Measurements from ENCODE around the gene AGBL4. TPM values are rescaled to one million over a fixed set of nuclear protein-coding genes. Genes with fewer than 3 reads are reported as not detected.

Gene AGBL4
- polyA plus RNA-seq, 1 donor (not counting 4 experiments of a cell fraction or from before 2014, with no cell fraction given): not detected

GRCh38 chr1:48560116-48560515, 1463.6 kb downstream of the AGBL4 start:
- no peak overlapping the region for H3K4me2 ChIP-seq (ENCODE audit: control insufficient read depth, extremely low read depth, insufficient read depth, low read depth, low read length)
- H3K27me3 ChIP-seq (ENCODE audit: control insufficient read depth, extremely low read depth, insufficient read depth, low read length): no peaks in the 10 kb centered on the region
- TF ChIP-seq EZH2 (IDR thresholded peaks at IDR 0.05; ENCODE audit: low read length) (no peak), CTCF (optimal IDR thresholded peaks at IDR 0.05 in 1 of 3, IDR thresholded peaks at IDR 0.05 in 1 of 3, conservative IDR thresholded peaks at IDR 0.05 in 1 of 3; ENCODE audit: extremely low read depth in 1 of 3, insufficient read depth in 2 of 3, low read length in 3 of 3) (no peak)
- H3K9me3 ChIP-seq (ENCODE audit: control insufficient read depth, low read depth, low read length): no peaks in the 10 kb centered on the region
- H3K36me3 ChIP-seq (ENCODE audit: control insufficient read depth in 2 of 2, extremely low read depth in 1 of 2, insufficient read depth in 2 of 2, low read length in 2 of 2): no peaks in the 10 kb centered on the region
- H3K9me1 ChIP-seq (ENCODE audit: control insufficient read depth, extremely low read depth, insufficient read depth, low read length): no peaks in the 10 kb centered on the region
- FAIRE-seq (no peak), DNase-seq (ENCODE audit: low read depth, low spot score) (no peak)
- H3K27ac ChIP-seq (ENCODE audit: control insufficient read depth, insufficient read depth, low read length): no peak overlapping the region
- dilution Hi-C loops (cut with MboI; ENCODE audit: extremely low pct_ligation_motif_present, low sequenced_read_pairs): no loop called here
- H3K79me2 ChIP-seq (ENCODE audit: control insufficient read depth, insufficient read depth, low read length): no peaks in the 10 kb centered on the region
- peaks cover 15% of the 10 kb centered on the region for H3K4me1 ChIP-seq (ENCODE audit: control insufficient read depth, extremely low read depth, insufficient read depth, low read length)
- no peaks in the 10 kb centered on the region for H4K20me1 ChIP-seq (ENCODE audit: control insufficient read depth, extremely low read depth, insufficient read depth, low read length)
- H2AFZ ChIP-seq (ENCODE audit: control insufficient read depth, low read length): no peak overlapping the region
- no peak overlapping the region for H3K9ac ChIP-seq (ENCODE audit: control insufficient read depth, extremely low read depth, insufficient read depth, low read length)
- H3K4me3 ChIP-seq (ENCODE audit: control insufficient read depth in 2 of 3, extremely low read depth in 1 of 3, insufficient read depth in 2 of 3, low read depth in 1 of 3, low read length in 3 of 3): no peak overlapping the region

GRCh38 chr1:48558366-48558765, 1465.4 kb downstream of the AGBL4 start:
- Histone ChIP-seq H3K9me3 (ENCODE audit: control insufficient read depth, low read depth, low read length) (no peaks in the 10 kb centered on the region), H4K20me1 (ENCODE audit: control insufficient read depth, extremely low read depth, insufficient read depth, low read length) (no peaks in the 10 kb centered on the region), H3K4me1 (ENCODE audit: control insufficient read depth, extremely low read depth, insufficient read depth, low read length) (peaks cover 19% of the 10 kb centered on the region), H3K9ac (ENCODE audit: control insufficient read depth, extremely low read depth, insufficient read depth, low read length) (no peak overlapping the region), H3K27ac (ENCODE audit: control insufficient read depth, insufficient read depth, low read length) (no peak overlapping the region), H3K4me2 (ENCODE audit: control insufficient read depth, extremely low read depth, insufficient read depth, low read depth, low read length) (no peak overlapping the region), H3K4me3 (ENCODE audit: control insufficient read depth in 2 of 3, extremely low read depth in 1 of 3, insufficient read depth in 2 of 3, low read depth in 1 of 3, low read length in 3 of 3) (no peak overlapping the region), H2AFZ (ENCODE audit: control insufficient read depth, low read length) (no peak overlapping the region), H3K9me1 (ENCODE audit: control insufficient read depth, extremely low read depth, insufficient read depth, low read length) (no peaks in the 10 kb centered on the region), H3K27me3 (ENCODE audit: control insufficient read depth, extremely low read depth, insufficient read depth, low read length) (no peaks in the 10 kb centered on the region), H3K79me2 (ENCODE audit: control insufficient read depth, insufficient read depth, low read length) (no peaks in the 10 kb centered on the region), H3K36me3 (ENCODE audit: control insufficient read depth in 2 of 2, extremely low read depth in 1 of 2, insufficient read depth in 2 of 2, low read length in 2 of 2) (no peaks in the 10 kb centered on the region)
- TF ChIP-seq CTCF (optimal IDR thresholded peaks at IDR 0.05 in 1 of 3, IDR thresholded peaks at IDR 0.05 in 1 of 3, conservative IDR thresholded peaks at IDR 0.05 in 1 of 3; ENCODE audit: extremely low read depth in 1 of 3, insufficient read depth in 2 of 3, low read length in 3 of 3): no peak
- TF ChIP-seq EZH2 (IDR thresholded peaks at IDR 0.05; ENCODE audit: low read length): no peak
- dilution Hi-C loops (cut with MboI; ENCODE audit: extremely low pct_ligation_motif_present, low sequenced_read_pairs): no loop called here
- DNase-seq (ENCODE audit: low read depth, low spot score) (no peak), FAIRE-seq (no peak)

Data from keratinocyte (primary cell).